ENCODE results near the gene ZNF19. TPM values are rescaled to one million over a fixed set of nuclear protein-coding genes. Genes with fewer than 3 reads are reported as not detected.
A peak's percentile ranks its signal among the peaks of the same experiment; 100 is the strongest.

The ZNF19 gene
- total RNA-seq, 1 experiment from 2014 or later = 4.7 TPM

GRCh38 chr16:71436473-71436872, 52.7 kb downstream of the ZNF19 start:
- no peak overlapping the region for H3K27ac ChIP-seq (ENCODE audit: insufficient read length, low read depth, low read length)
- peak overlapping the region in 1 of 3 experiments; percentile 44; a peak in 1 of 7 replicates for H3K27ac Mint-ChIP-seq
- H3K79me2 ChIP-seq (ENCODE audit: insufficient read depth, low read length) = no peaks in the 10 kb centered on the region
- H3K4me1 Mint-ChIP-seq = peaks cover 0 to 3% of the 10 kb centered on the region in 2 experiments; a peak in 1 of 4 replicates
- H4K5ac ChIP-seq (ENCODE audit: insufficient read length, low read depth, low read length) = no peak overlapping the region
- no peak overlapping the region for H3K56ac ChIP-seq (ENCODE audit: insufficient read length, low read depth, low read length)
- H4K20me1 ChIP-seq (ENCODE audit: control insufficient read depth, insufficient read depth, insufficient read length) = no peaks in the 10 kb centered on the region
- no peak overlapping the region for H2BK120ac ChIP-seq (ENCODE audit: low read depth, low read length, poor library complexity, severe bottlenecking)
- no peaks in the 10 kb centered on the region for H3K27me3 ChIP-seq (ENCODE audit: insufficient read depth, low read length)
- no peak overlapping the region for H4K91ac ChIP-seq (ENCODE audit: insufficient read length, low read depth, low read length)
- no peaks in the 10 kb centered on the region for H3K4me1 ChIP-seq (ENCODE audit: insufficient read depth, low read length)
- H3K23ac ChIP-seq (ENCODE audit: insufficient read length, low read depth, low read length) = no peak overlapping the region
- no peak overlapping the region for H3K14ac ChIP-seq (ENCODE audit: insufficient read depth, low read length)
- no peaks in the 10 kb centered on the region for H3K9me3 Mint-ChIP-seq
- H2AFZ ChIP-seq (ENCODE audit: low read length) = no peak overlapping the region
- H3K23me2 ChIP-seq (ENCODE audit: insufficient read length, low read depth, low read length, poor library complexity, severe bottlenecking) = no peaks in the 10 kb centered on the region
- H2BK5ac ChIP-seq (ENCODE audit: insufficient read length, low read length) = no peak overlapping the region
- no peak overlapping the region for H3K4me2 ChIP-seq (ENCODE audit: insufficient read depth, insufficient read length, low read length)
- no peak overlapping the region for H4K8ac ChIP-seq (replicated peaks; ENCODE audit: insufficient read length, low read depth, low read length)
- H2BK12ac ChIP-seq (ENCODE audit: insufficient read length, low read depth, low read length) = no peak overlapping the region
- H3T11ph ChIP-seq (ENCODE audit: low read length) = no peak overlapping the region
- WGBS (ENCODE audit: extremely low coverage, insufficient read length, low lambda C conversion rate) = no CpG with 5 or more reads among the region's 7 CpGs
- TF ChIP-seq CTCF (conservative IDR thresholded peaks at IDR 0.05) = no peak
- H2BK20ac ChIP-seq (ENCODE audit: low read depth, low read length, poor library complexity, severe bottlenecking) = no peak overlapping the region
- no peak overlapping the region for H3K18ac ChIP-seq (ENCODE audit: insufficient read length, low read depth, low read length)
- H3K27me3 Mint-ChIP-seq (ENCODE audit: low read depth) = peaks cover 18% of the 10 kb centered on the region
- H3K4me3 Mint-ChIP-seq = no peak overlapping the region
- H3K9me3 ChIP-seq (ENCODE audit: control insufficient read depth, low read depth, low read length) = no peaks in the 10 kb centered on the region
- no peaks in the 10 kb centered on the region; a peak in 1 of 7 replicates for H3K36me3 Mint-ChIP-seq (ENCODE audit: insufficient read depth in 1 of 3, low read depth in 3 of 3)
- H3K9ac ChIP-seq (ENCODE audit: extremely low read depth, insufficient read length, low read length) = no peak overlapping the region
- H3K4ac ChIP-seq (ENCODE audit: low read depth, low read length) = no peak overlapping the region
- no peak overlapping the region for H2BK15ac ChIP-seq (ENCODE audit: low read depth, low read length)
- H3K79me1 ChIP-seq (ENCODE audit: insufficient read depth, low read depth, low read length, poor library complexity, severe bottlenecking) = no peaks in the 10 kb centered on the region
- no peak overlapping the region for H2AK5ac ChIP-seq (ENCODE audit: insufficient read length, low read length)
- DNase-seq = no peak

Data from H9 (cell line).